ENCODE data around the gene KLHL29.

The KLHL29 gene

DNA sequence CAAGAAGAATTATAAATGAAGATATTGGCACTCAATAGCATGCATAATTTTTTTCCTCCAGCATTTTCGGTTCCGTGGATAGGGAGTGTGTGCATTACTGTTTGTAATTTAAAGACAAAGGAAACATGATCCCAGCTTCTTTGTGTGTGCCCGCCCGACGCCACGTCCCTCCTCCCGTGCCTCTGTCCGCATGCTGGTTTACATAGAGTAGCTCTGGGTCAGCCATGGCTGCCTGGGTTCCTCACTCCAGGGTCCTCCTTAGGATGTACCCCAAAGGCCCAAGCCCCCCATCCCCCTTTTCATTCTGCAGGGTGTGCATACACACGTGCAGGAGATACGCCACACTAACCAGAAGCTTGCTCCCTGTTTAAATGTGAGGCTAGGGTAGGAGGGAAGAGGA is 214.7 kb downstream of the KLHL29 start:
- no peak for DNase-seq

DNA sequence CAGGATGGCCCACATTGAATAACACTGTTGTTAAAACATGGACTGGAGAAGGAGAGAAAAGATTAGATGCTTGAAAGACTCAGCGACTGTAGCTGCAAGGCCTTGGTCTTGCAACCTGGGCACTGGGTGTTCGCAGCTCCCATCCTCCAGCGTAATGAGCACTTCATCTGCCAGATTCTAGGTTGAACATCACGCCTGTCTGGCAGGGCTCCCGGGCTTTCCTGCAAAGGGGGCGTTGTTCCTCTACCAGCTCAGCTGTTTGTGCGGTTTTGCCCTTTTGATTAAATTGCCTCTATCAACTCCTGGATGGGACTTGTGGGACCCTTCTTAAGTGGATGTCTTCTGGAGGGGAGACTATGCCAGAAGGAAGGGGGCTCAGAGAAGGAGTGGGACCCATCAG is 215.4 kb downstream of the KLHL29 start:
- DNase-seq, result no peak

DNA sequence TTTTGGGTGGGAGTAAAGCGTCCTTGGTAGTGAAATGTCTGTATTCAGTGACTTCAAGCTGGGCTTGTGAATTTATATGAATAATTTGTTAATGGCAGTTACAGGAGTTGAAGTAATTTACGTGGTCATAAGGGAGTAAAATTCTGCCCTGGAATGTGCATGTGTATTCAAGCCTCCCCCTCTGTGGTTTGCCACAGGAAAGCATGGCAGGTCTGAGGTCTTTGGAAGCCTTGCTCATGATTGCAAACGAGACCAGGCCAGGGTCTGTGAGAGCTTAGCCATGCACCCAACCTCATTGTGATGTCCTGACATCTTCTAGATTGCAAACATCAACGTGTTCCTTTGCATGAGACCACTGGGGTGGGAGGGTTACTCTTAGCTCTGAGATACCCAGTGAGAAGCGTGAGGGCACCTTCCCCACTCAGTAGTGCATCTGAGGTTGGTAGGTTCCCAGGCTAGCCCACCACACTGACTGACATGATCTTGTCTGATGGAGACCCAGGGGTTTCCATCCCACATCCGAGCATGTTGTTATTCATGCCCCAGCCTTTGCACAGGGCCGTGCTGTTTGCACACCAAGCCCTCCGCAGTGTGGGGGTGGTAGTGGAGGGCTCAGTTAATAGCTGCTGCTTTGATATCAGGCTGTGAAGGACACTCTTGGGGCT is 216.5 kb downstream of the KLHL29 start:
- DNase-seq, result no peak

- no peak for DNase-seq
These were observed 217.1 kb downstream of the KLHL29 start for GRCh38 chr2:23602116-23602515.

DNA sequence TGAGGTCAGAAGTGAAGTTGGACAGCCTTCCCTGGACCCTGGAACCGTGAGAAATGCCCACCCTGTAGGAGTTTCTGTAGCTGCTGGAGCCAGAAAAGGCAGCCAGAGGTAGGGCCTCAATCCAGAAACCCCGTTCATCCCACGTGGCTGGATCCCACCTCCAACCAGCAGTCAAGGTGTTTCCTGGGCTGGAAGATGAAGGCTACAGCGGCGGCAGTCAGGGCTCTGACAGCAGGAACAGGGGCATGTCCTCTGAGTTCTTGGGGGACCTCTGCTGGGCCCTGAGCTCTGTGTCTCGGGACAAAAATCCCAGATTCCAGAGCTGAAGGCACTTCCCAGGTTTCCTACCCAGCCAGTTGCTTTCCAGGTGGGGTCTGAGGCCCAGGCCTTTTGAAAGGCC is 218.2 kb downstream of the KLHL29 start:
- no peak for DNase-seq

- no peak for DNase-seq
These were observed 218.6 kb downstream of the KLHL29 start for GRCh38 chr2:23603581-23603980.

GRCh38 chr2:23604731-23605130 is 219.8 kb downstream of the KLHL29 start:
- no peak for DNase-seq

GRCh38 chr2:23605236-23605635 is 220.3 kb downstream of the KLHL29 start:
- DNase-seq, result no peak

DNA sequence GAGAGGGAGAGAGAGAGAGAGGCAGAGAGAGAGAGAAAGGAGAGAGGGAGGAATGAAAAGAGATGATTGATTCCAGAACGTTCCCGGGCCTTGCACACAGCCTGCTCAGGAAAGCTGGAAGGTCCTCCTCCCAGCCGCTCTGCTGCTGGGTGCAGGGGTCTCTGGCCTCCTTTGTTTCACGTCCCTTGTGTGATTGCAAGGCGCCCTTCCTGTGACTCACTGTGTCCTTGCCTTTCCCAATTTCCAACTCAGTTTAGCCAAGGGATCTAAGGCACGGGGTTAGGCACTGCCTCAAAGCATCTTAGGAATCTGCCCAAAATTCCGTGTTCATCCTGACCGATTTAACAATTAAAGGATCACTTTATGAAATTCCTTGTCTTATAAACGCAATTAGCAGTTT is 221.2 kb downstream of the KLHL29 start:
- DNase-seq, result no peak

DNA sequence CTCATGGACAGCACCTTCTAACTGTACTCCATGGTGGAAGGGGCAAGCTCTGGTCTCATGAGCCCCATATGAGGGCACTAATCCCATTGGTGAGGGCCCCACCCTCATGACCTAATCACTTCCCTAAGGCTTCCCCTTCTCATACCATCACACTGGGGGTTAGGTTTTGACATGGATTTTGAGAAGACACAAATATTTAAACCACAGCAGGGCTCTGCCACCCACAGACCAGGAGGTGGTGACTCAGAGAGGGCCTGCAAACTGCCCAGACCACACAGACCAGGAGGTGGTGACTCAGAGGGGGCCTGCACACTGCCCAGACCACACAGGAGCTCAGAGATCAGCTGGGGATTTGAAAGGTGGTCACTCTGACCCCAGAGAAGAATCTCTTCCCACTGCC is 222.0 kb downstream of the KLHL29 start:
- no peak for DNase-seq

GRCh38 chr2:23607925-23608324 is 222.9 kb downstream of the KLHL29 start:
- no peak for DNase-seq

DNA sequence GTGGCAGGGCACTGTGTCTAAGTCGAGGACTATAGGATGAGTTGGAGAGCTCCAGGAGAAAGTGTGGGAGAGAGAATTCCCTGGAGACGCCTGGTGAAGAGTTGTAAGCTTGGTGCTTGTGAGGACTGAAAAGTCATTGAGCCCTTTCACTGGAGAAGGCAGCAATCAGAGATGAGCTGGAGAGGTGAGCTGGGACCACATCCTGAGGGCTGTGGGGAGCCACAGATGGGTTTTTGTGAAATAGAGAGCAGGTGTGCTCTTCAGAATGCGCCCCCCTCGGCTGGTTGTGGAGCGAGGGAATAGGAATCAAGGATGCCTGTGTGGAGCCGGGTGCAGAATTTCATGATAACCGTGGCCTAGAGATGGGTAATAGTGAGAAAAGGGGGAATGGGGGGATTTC is 224.3 kb downstream of the KLHL29 start:
- no peak for DNase-seq

DNA sequence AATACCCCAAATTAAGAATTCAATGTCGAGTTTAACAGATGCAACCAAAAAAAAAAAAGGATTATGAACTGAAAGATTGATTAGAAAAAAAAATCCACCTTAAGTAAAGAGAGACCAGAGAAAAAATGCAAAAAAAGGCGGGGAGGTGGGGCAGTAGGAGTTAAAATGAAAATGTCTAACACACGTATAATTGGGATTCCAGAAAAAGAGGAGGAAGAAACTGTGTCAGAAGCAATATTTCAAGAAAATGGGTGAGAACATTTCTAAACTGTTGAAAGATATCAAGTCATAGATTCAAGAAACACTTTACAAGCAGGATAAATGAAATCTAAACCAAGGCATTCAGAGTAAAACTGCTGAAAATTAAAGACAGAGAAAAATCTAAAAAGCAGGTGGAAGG is 226.9 kb downstream of the KLHL29 start:
- DNase-seq, result no peak

DNA sequence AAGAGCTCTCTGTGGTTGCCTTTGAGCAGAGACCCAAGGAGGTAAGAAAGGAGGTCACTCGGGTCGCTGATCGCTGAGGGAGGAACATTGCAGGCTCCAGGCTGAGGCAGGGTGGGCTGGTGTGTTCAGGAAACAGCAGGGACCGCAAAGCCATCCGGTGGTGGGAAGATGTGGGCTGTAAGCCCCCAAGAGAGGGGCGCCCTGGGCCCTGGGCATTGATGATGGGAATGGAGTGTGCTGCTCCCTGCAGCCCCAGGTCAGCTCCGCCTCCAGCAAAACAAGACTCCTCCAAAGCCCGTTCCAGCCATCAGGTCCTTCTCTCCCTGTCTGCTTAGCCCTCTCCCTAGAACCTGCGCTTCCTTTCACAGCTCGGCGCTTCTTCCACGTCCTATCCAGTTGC is 229.7 kb downstream of the KLHL29 start:
- no peak for DNase-seq

DNA sequence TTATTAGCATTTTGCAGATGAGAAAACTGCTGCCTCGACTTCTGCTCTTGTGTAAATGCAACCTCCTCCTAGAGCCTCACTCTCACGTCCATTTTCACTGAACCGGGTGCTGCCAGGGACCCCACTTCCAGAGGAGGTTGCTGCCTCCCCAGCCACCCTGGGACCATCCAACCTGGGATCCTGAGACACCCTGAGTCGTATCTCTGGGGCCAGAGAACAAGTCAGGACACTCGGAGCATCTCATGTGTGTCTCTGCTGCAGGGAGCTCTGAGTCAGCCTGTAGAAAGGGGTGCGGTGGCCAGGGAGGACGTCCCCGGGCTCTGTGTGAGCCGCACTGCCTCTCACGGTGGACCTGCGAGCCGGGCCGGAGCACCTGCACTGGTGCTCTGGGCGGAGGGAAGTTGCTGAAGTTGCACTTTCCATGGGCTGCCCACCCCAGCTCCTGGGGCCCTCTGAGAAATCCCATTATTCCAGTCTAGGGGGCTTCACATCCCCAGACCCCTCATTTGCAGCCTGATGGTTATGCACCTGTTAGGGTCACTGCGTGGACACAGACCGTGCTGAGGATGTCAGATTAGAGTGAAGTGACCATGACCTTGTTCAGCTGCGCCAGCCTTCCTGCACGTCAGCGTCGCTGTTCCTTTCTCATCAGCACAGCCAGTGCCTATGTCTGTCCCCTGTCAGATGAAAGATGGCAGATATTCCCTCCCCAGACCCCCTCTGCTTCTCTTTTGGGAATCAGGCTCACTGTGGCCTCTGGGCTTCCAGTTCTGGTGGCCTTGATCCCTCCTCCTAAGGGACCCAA is 230.4 kb downstream of the KLHL29 start:
- DNase-seq, result no peak

GRCh38 chr2:23616630-23617029 is 231.7 kb downstream of the KLHL29 start:
- no peak for DNase-seq

GRCh38 chr2:23617167-23617810 is 232.3 kb downstream of the KLHL29 start:
- no peak for DNase-seq

DNA sequence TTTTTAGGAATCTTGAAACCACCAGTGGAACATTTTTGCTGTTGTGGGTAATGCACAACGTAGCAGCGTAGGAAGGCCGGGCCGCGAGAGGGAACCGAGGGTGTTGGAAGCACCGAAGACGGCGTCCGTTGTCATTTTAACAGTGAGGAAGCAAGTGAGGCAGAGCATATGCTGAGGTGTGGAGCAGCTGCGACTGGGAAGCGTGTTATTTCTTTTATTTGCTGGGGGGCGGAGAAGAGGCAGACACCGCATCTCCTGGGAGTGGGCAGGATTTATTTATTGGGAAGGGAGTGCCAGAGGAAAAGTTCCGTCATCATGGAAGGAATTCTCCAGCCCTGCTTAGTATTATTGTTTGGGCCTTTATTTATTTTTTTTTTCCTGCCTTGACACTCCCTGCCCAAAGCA is 232.8 kb downstream of the KLHL29 start:
- no peak for DNase-seq

DNA sequence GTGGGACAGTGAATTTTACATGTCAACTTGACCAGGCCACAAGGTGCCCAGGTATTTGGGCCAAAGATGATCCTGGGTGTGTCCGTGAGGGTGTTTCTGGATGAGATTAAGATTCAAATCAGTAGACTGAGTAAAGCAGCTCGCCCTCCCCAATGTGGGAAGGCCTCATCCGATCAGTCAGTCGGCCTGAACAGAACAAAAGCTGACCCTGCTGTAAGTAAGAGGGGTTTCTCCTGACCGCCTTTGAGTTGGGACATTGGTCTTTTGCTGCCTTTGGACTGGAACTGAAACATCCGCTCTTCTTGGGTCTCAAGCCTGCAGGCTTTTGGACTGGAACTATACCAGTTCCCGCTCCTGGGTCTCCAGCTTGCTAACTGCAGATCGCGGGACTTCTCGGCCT is 233.3 kb downstream of the KLHL29 start:
- no peak for DNase-seq

DNA sequence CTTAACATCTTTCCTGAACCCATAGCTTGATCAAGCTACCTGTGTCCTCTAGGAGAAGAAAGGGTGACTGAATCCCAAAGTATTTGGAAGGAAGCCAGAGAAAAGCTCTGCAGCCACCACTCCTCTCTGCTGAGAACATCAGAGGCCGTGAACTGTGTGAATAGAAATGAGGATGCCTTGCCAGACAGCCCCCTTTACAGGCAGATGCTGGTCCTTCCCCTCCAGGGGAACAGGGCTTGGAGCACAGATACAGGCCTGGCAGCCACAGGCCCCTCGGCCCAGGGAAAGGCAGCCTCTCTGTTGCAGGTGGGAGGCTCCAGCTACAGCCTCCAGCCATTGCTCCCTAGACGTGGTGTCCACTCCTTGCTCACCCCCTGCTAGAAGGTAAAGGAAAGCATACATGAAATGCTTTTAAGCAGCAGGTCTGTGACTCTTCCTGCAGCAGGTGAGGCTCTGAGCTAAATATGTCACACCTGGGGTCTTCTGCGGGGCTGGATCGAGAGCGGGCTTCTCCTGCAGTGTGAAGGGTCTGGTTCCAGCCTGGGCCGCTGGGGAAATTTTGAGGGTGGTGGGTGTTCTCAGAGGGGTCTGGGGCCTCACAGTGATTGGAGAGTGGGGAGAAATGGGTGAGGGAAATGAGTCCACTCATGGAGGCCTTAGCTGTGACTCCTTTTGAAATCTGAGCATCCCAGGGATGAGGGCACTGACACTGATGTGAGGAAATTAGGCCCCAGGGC is 234.0 kb downstream of the KLHL29 start:
- no peak for DNase-seq

DNA sequence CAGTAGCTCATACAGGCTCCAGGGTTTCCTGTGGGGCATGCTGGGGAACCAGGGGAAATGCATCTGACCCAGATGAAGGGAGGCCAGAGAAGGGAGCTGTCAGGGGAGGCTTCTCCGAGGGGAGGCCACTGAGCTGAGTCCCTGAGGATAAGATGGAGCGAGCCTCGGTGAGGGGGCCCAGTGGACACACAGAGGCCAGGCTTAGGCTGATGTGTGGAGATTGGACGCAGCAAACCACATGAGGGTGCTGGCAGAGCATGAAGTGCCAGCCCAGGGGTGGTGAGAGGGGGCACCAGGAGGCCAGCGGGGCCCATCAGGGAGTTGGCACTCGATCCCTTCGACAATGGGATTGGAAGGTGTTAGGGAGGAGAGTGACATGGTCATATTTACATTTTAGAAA is 235.0 kb downstream of the KLHL29 start:
- DNase-seq, result no peak

DNA sequence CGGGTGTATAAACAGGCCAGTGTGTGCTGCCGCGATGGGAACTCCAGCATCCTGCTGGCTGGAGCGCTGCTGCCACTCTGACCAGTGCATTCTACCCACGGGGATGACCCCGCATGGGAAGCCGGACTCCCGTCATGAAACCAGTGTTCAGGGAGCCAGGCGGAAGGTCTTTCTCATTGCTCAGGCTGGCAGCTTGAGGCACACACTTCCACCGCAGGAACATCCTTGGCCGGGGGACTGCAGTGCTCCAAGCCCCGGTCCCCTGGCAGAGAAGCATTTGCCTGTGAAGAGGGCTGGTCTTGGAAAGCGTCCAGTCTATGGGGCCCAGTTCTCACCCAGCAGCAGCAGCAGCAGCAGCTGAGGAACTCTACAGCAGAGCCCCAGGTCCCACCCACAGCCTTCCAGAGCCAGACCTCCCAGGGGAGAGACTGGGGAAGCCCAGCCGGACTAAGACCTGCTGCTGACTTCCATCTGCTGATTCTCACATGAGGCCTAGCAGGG is 235.9 kb downstream of the KLHL29 start:
- DNase-seq, result no peak

DNA sequence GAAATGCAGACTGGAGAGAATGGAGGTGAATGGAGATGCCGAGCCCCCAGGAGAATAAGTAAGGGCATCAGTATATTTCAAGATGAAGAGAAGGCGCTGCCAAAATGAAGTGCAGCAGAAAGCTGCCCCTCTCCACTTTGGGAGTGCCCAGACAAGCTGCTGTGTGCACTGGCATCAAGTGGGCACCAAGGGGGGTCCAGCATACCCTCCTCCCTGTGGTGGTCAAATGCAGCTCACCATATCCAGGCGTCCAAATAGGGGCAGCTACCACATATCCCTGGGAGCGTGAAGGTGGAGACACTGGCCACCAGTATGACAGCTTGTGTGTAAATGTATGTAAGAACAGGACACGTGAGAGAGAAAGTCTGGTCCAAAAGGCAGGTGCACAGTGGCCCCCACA is 236.6 kb downstream of the KLHL29 start:
- DNase-seq, result no peak
